Measurements from ENCODE around the gene ZCRB1. TPM values are rescaled to one million over a fixed set of nuclear protein-coding genes. Genes with fewer than 3 reads are reported as not detected.

Gene ZCRB1
- total RNA-seq, 1 donor from 2014 or later, result 54.0 TPM

Small RNA genes lying within 50 kb of the gene (microRNA-seq; reads per million reads assigned to microRNA genes)
- not detected for gene MIR7851

Other genes starting within 250 kb of the ZCRB1 start
- 4.8 TPM for gene GXYLT1, start 181.2 kb downstream of the ZCRB1 start, total RNA-seq
- gene YAF2, start 87.8 kb downstream of the ZCRB1 start, total RNA-seq, result 86.1 TPM
- gene PPHLN1, start 73 bp upstream of the ZCRB1 start, total RNA-seq, result 27.3 TPM

All from Right ventricle myocardium inferior (tissue), 1 donor.